Measurements from ENCODE around the gene EVC2.

Gene EVC2

DNA sequence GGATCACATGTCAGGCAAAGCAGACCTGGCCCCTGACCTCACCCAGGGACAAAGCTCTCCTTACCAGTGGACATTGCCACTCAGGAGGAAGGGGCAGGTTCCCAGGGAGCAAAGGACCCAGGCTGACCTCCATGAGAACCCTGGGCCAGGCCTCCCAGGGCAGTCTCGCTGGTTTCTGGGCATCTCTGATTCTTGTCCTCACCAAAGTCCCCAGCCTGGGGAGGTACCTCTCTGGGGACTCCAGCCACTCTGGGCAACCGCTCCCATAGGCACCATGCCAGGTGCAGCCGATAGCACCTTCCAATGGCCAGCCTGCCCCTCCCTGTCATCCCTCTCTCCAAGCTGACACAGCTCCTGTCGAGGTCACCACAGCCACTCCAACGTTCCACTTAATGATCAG lies 7.9 kb downstream of the EVC2 start:
- FAIRE-seq (no peak), DNase-seq (ENCODE audit: insufficient read length, low spot score) (no peak)
- no peak for TF ChIP-seq POLR2A (IDR thresholded peaks at IDR 0.05; ENCODE audit: low read depth, low read length)

DNA sequence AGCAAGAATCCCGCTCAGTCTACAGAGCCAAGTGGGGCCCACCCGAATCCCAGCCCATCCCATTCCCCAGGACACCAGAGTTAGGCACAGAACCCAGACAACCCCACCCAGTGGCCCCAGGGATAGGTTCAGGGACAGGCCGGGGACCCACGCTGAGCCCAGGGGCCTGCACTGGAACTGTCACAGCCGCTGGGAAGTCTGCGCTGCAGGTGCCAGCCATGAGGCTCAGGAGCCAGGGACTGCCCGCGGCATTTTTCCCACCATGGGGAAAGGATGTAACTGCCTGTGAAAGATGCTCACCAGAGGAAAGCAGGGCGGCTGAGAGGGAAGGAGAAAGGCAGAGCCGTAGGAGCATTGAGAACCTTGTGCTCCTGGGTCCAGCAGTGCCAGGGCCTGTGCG lies 12.0 kb downstream of the EVC2 start:
- no peak for TF ChIP-seq POLR2A (IDR thresholded peaks at IDR 0.05; ENCODE audit: low read depth, low read length)
- FAIRE-seq: no peak
- no peak for DNase-seq (ENCODE audit: insufficient read length, low spot score)

DNA sequence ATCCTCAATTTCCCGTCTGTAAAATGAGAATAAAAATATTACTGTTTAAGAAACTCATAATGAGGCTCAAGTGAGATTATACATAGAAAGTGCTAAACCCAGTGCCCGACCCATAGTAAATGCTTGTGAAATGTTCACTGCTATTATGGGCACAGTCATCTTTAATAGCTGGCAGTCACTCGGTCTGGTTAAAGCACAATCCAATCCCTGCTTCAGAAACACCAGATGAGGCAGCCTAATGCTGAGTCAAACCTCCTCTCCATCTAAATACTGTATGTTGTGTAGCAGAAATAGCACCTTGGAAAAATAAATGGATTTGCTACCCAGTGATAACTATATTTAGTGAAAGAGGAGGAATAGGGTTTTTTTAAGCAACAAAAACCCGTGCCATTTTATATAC lies 14.5 kb downstream of the EVC2 start:
- FAIRE-seq: no peak

DNA sequence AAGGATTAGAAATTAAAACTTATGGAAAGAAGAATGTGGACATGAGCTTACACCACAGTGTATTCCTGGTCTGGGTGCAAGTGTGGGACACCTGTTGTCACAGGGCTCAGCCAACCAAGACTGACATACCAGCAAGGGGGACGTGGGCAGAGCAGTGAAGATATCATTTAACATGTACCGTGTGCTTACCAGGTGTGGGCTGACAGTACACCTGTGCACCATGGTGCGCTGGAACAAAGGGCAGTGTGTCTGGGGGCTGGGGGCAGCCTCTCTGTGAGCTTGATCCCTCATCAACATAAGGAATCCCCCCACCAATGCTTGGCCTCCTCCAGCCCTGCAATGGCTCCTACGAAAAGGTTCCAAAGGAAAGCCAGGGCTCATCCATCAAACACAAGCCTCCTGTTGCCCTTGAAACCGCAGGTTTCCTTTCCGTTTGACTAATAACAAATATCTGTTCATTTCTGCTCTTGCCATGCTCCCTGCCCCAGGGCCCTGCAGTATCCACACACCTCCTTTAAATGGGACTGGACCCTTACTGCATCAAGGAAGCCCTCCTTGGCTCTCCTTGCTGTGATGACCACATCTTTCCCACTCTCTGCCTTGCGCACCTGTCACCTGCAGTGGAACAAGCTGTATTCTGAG lies 16.7 kb downstream of the EVC2 start:
- no peak for FAIRE-seq
- no peak for DNase-seq (ENCODE audit: insufficient read length, low spot score)
- TF ChIP-seq POLR2A (IDR thresholded peaks at IDR 0.05; ENCODE audit: low read depth, low read length): no peak

More for the DNA sequence above, 14.5 kb downstream of the EVC2 start:
- no peak for TF ChIP-seq POLR2A (IDR thresholded peaks at IDR 0.05; ENCODE audit: low read depth, low read length)
- DNase-seq (ENCODE audit: insufficient read length, low spot score): no peak

DNA sequence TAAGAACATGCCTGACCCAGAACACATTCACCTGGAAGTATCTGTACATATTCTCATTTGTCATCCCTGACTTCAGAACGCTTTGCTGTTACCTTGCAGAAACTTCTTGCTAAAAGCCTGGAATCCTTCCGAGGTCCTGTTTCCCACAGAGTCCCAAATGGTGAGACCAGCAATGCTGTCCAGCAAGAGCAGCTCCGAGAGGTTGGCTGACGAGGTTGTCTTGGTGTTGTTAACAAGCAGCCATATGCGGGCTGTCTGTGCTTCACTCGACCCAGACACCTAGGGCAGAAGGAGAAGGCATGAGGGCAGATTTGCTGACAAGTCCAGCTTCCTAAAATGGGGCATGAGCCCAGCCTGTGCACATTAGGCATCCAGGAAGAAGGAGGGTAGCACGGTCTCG lies 19.3 kb downstream of the EVC2 start:
- TF ChIP-seq POLR2A (IDR thresholded peaks at IDR 0.05; ENCODE audit: low read depth, low read length): no peak
- DNase-seq (ENCODE audit: insufficient read length, low spot score) (no peak), FAIRE-seq (no peak)

DNA sequence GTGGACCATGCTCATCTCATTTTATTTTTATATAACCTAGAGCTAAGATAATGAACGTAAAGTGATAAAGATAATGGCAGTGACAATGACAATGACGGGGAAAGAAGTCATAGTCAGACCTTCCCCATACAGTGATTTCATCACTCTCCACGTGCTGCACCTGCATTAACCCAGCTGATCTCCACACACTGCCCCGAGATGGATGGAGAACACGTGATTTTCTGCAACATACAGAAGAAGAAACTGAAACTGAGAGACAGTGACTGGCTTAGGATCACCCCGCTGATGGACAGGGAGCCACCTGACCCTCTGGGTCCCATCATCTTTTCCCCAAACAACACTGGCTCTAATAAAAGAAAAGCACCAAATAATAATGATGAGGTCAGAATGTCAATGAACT lies 22.0 kb downstream of the EVC2 start:
- no peak for FAIRE-seq
- no peak for TF ChIP-seq POLR2A (IDR thresholded peaks at IDR 0.05; ENCODE audit: low read depth, low read length)
- DNase-seq (ENCODE audit: insufficient read length, low spot score): no peak

DNA sequence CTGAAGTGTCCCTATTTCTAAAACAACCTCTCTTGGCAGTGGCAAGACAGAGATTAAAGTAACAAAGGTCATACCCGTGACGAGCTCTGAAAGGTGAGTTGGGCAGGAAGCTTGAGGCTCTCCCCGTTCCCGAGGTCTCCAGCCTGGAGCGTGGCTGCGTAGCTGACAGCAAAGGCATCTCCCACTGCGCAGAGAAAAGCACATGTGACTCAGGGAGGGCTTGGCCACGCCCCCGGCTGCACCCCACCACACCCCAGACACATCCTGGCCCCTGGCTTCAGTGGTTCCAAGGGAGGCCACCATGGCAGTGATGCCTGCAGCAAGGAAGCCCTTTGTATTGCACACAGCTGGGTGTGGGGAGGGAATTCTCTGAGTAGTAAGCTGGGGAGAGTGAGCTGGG lies 23.1 kb downstream of the EVC2 start:
- no peak for TF ChIP-seq POLR2A (IDR thresholded peaks at IDR 0.05; ENCODE audit: low read depth, low read length)
- DNase-seq (ENCODE audit: insufficient read length, low spot score): no peak
- no peak for FAIRE-seq

DNA sequence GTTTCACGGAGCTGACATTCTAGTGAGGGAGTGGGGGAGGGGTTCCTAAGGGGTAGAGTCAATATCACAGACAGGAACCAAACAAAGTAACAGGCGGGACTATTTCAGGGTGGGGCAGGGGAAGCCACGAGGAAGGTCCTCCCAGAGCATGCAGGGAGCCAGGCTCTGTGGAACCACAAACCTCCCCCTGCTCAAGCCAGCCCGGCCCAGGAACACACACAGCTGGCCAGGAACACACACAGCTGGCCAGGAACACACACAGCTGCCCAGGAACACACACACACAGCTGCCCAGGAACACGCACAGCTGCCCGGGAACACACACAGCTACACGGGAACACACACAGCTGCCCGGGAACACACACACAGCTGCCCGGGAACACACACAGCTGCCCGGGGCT lies 24.8 kb downstream of the EVC2 start:
- DNase-seq (ENCODE audit: insufficient read length, low spot score): no peak
- no peak for FAIRE-seq

DNA sequence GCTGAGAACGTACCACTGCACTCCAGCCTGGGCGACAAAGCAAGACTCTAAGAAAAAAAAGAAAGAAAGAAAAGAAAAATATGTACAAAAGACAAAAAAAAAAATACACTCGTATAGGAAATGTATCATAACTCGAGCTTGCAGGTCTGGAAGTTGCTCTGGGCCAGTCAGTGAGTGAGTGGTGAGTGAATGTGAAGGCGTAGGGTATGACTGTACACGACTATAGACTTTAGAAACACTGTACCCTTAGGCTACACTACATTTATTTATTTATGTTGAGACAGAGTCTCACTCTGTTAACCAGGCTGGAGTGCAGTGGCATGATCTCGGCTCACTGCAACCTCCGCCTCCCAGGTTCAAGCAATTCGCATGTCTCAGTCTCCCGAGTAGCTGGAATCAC lies 29.4 kb downstream of the EVC2 start:
- FAIRE-seq: no peak

More for the DNA sequence above, 24.8 kb downstream of the EVC2 start:
- TF ChIP-seq POLR2A (IDR thresholded peaks at IDR 0.05; ENCODE audit: low read depth, low read length): no peak

DNA sequence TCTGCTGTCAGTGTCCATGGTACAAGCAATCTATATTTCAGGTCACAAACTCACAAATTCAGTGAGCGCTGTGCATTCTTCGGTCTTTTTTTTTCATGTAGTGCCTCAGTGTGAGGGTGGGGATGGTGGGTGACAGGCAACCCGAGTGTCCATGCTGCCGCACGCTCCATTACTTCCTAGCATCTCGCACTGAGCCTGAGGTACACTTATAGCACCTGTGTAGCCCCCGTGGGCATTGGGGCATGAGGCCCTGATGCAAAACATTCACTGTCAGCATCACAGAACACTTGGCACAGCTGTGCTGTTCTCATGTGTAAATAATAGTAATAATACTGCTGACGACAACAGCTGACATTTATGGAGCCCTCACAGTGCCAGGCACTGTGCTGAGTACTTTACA lies 31.6 kb downstream of the EVC2 start:
- DNase-seq (ENCODE audit: insufficient read length, low spot score): no peak
- no peak for TF ChIP-seq POLR2A (IDR thresholded peaks at IDR 0.05; ENCODE audit: low read depth, low read length)

More for the DNA sequence above, 29.4 kb downstream of the EVC2 start:
- DNase-seq (ENCODE audit: insufficient read length, low spot score): no peak
- no peak for TF ChIP-seq POLR2A (IDR thresholded peaks at IDR 0.05; ENCODE audit: low read depth, low read length)

DNA sequence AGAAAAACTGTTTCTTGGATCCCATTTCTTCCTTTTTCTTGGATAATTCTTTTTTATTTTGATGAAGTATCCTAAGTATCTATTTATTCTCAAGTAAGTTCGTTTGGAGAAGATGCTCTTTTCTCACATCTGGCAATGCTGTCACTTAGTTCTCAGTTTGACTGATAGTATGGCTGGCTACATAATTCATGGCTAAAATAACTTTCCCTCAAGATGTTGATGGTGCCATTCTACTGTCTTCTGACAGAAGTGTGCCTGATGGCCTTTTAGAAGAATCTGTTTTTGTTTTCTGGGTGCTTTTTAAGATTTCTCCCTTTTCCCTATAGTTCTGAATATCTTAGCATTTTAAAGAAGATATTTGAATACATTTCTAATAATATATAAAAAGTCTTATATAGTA lies 41.6 kb downstream of the EVC2 start:
- FAIRE-seq (no peak), DNase-seq (ENCODE audit: insufficient read length, low spot score) (no peak)
- TF ChIP-seq POLR2A (IDR thresholded peaks at IDR 0.05; ENCODE audit: low read depth, low read length): no peak

More for the DNA sequence above, 31.6 kb downstream of the EVC2 start:
- no peak for FAIRE-seq

DNA sequence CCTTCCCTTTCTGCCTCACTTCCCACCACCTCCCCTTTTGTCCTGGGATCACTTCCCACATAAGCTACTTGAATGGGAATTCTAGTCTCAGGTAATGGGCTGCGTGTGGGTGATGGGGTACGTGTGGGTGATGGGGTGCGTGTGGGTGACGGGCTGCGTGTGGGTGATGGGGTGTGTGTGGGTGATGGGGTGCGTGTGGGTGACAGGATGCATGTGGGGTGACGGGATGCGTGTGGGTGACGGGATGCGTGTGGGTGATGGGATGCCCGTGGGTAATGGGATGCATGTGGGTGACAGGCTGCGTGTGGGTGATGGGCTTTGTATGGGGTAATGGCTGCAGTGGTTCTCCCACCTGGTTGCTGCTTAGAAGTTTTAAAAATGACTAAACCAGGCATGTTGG lies 43.6 kb downstream of the EVC2 start:
- DNase-seq (ENCODE audit: insufficient read length, low spot score) (no peak), FAIRE-seq (no peak)

DNA sequence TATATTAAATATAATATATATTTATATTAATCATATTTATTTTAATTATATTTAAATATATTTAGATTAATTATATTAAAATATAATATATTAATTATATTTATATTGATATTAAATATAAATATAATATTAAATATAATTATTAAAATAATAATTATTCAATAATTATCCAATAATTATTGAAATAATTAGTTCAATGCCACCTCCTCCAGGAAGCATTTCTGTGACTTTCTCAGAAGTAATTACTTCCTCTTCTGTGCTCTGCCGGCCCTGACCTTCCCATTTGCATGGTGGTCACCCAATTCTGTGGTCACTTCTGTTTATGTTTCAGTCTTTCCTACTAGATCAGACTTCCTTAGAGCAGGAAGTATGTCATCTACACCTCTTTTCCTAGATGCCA lies 45.8 kb downstream of the EVC2 start:
- no peak for TF ChIP-seq POLR2A (IDR thresholded peaks at IDR 0.05; ENCODE audit: low read depth, low read length)
- no peak for FAIRE-seq
- DNase-seq (ENCODE audit: insufficient read length, low spot score): no peak

More for the DNA sequence above, 43.6 kb downstream of the EVC2 start:
- no peak for TF ChIP-seq POLR2A (IDR thresholded peaks at IDR 0.05; ENCODE audit: low read depth, low read length)

DNA sequence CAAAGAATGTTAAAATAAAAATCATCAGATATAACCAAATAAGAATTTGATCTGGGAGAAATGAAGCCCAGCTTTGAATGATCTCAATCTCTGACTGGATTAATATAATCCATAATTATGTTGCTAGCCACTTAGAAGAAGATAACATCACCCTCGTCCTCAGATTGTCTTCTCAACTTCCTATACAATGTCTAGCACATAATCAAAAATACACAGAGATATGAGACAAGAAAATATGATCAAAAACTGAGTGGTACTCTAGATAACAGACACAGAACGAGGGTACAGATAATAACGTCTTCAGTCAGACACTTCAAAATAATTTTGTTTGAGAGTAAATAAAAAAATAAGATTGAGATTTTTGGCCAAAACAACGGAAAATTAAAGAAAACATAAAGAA lies 47.1 kb downstream of the EVC2 start:
- DNase-seq (ENCODE audit: insufficient read length, low spot score): no peak
- FAIRE-seq: no peak
- no peak for TF ChIP-seq POLR2A (IDR thresholded peaks at IDR 0.05; ENCODE audit: low read depth, low read length)

DNA sequence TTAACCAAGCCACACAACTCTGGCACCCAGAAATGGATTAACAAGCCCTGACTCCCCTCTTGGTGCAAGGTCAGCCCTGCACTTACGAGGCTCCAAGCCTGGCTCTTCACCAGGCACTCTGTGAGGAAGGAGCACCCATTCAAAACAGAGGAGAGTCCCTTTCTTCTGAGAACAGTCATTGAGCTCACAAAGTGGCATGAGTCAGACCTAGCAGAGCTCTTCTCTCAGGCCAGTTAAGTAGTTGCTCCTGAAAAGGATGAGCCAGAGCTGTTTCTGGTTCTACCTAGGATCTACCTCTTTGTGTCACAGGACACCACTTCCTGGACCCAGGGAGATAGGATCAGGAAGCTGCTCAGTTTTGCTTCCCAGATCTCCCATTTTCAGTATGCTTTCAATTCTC lies 48.2 kb downstream of the EVC2 start:
- no peak for DNase-seq (ENCODE audit: insufficient read length, low spot score)
- FAIRE-seq: no peak
- TF ChIP-seq POLR2A (IDR thresholded peaks at IDR 0.05; ENCODE audit: low read depth, low read length): no peak

DNA sequence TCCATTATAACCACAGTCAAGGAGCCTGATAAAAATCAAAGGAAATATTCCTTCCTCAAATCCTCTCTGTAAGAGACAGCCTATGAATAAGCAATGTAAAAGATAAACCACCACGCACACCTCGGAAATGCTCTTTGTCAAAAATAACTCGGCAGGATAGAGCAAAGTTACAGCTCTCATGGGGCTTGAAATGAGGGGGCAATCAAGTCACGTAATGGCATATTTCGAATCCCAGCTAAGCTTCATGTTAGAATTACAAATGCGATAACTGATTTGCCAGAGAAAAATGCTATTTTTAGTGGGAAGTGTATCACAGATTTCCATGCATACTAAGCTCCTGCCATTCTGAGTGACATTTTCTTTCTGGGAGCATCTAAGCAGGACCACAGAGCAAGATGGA lies 49.4 kb downstream of the EVC2 start:
- DNase-seq (ENCODE audit: insufficient read length, low spot score) (no peak), FAIRE-seq (no peak)
- no peak for TF ChIP-seq POLR2A (IDR thresholded peaks at IDR 0.05; ENCODE audit: low read depth, low read length)
